RPMI7951 (cell line): Measurements from ENCODE around the gene VIP. TPM values are rescaled to one million over a fixed set of nuclear protein-coding genes. Genes with fewer than 3 reads are reported as not detected.
"Not testable (repeated sequence)": the region's sequence is repeated elsewhere in the genome, so short reads cannot be mapped to it uniquely, and the experiment has no call there.

Experiments
- DNase-seq: peaks from one replicate; pipeline ENCODE4 v3.0.0-alpha.2; 2012; ENCODE audit warnings: low read depth
- total RNA-seq: library from RNA; depleted of rRNA; stranded (reverse); fragments of >200 nt; shearing (Covaris generic); gene quantifications from 2 replicates; pipeline ENCODE4 v1.2.3, GENCODE V29; 2014; rRNA removed

Gene VIP
- total RNA-seq: not detected in 2 replicates

DNA sequence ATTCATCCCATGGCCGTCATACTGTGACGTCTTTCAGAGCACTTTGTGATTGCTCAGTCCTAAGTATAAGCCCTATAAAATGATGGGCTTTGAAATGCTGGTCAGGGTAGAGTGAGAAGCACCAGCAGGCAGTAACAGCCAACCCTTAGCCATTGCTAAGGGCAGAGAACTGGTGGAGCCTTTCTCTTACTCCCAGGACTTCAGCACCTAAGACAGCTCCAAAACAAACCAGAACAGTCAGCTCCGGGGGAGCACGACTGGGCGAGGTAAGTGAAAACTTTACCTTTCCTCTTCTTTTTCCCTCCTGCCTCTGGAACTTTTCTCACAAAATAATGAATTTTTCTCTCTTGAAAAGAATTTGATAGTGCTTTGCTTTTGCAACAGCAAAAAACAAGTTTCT lies at the start of gene VIP:
Gene VIP (plus strand): TSS at position 104 of the 400 bp plus-strand sequence. CDS start 1,381 bp downstream, outside the sequence.
- peak; percentile 43 for DNase-seq

DNA sequence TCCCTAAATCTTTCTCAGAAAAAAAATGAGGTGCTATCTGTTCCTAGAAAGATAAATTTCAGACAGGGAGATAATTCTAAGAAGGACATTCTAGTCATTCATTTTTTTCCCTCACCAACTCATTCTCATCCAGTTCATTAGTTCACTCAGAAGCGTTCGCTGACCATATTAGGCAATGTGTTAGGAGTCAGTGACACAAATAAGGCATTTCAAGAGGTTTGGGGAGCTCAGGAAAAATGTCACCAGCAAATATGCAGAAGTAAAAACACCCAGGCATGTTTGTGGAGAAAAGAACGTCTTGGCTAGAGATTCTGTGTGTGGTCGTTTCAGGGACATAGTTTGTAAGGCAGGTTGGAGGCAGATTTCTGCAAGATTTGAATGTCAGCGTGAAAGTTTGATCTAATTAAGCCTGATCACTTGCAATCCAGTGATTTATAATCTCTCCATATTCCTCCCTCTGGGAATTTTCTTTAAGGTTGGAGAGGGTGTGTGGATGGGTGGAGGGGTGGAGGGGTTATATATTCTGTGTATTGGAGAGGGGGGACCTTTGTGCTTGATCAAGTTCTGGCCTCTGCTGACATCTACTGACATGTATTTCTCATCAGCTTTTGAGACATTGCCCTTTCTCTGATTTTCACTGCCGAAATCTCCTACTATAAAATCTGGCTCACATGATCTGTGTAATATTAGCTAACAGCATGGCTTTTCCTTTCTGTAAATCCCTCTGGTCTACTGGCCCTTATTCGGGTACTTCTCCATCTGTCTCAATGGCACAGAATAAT lies 49.3 kb upstream of the VIP start:
- DNase-seq: peak; percentile 38

DNA sequence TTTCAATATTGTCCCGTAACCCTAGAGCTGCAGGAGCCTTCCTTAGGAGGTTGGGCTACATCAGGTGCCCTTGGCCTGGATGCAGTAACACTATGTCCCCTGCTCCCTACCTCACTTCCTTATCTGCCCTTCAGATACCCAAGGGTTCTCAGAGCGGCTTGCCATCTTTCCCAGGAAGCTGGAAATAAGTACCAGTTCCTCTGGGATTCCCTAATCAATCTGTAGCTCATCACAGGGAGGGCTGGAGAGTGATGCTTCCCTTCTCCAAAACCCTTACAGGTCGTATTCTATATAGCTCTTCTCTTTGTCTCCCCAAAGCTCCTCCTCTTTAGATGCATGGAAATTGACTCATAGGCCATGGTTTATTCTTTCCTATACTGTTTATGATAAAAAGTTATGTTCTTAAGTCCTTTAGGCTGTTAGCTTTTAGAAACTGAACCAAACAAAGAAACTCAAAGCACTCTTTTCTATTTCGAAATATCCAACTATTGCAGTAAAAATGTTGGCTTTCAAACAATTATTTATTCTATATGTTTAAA lies 48.7 kb upstream of the VIP start:
- no peak for DNase-seq

DNA sequence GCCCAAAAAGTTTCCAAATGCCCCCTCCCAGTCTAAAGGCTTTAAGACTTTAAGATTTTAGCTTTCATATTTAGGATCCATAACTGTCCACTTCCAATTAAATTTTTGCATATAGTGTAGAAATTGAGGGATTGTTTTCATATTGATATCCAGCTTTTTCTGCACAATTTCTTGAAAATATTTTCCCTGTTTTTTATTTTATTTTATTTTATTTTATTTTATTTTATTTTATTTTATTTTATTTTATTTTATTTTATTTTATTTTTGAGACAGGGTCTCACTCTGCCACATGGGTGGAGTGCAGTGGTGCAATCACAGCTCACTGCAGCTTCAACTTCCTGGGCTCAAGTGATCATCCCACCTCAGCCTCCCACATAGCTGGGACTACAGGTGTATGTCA lies 46.8 kb upstream of the VIP start:
- DNase-seq: not testable (repeated sequence)

DNA sequence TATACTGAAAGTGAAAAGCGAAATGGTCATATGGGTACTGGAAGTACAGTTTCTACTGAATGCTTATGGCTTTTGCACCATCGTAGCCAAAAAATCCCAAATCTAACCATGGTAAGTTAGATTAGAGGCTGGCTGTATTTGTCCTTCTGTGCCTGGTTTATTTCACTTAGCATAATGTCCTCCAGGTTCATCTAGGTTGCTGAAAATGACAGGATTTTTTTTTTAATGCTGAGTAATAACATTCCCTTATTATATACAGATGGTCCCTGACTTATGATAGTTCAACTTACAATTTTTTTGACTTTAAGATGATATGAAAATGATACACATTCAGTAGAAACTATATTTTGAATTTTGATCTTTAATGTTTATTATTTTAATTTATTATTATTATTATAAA lies 45.3 kb upstream of the VIP start:
- DNase-seq: no peak

DNA sequence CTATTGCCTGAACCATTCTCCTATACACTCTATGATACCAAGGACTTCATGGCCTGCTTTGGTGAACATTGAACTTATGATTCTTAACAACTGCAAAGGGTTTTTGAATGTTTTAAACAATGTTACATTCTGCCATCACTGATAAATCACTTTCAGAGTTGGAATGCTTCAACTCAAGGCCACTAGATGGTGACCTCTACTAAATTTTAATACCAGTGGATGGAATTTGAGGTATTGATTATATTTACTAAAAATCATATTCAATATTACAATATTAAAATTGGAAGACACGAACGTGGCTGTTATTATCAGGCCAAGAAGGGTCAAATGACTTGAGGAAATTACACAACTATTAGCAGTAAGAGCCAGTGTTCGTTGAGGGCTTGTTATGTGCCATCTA lies 34.3 kb upstream of the VIP start:
- DNase-seq: no peak

DNA sequence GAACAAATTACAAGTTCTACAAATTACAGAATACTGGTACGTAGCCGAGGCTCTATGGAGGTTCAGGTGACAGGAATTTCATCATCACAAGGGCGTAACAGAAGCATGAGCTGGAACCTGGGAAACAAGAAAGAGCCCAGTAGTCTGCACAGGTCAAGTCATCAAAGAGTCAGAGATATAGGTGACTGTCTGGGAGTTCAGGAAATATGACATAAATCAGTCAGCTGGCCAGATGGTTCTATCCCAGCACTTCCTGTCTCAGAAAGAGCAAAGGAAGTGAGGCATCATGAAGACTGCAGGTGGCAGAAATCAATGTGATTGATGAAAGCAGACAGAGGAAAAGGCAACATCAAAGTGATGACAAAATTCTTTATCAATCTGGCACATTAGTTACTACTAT lies 29.6 kb upstream of the VIP start:
- DNase-seq: peak; percentile 20

DNA sequence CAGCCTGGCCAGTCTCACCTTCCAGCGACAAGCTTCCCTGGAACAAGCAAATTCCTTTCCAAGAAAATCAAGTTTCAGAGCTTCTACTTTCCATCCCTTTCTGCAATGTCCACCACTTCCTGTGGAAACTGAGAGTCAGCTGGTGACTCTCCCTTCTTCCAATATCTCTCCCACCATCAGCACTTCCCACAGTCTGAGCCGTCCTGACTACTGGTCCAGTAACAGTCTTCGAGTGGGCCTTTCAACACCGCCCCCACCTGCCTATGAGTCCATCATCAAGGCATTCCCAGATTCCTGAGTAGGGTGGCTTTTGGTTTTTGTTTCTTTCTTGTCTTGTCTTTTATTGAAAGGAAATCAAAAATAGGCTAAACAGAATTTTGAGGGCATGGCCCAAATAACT lies 28.6 kb upstream of the VIP start:
- peak; percentile 41 for DNase-seq

DNA sequence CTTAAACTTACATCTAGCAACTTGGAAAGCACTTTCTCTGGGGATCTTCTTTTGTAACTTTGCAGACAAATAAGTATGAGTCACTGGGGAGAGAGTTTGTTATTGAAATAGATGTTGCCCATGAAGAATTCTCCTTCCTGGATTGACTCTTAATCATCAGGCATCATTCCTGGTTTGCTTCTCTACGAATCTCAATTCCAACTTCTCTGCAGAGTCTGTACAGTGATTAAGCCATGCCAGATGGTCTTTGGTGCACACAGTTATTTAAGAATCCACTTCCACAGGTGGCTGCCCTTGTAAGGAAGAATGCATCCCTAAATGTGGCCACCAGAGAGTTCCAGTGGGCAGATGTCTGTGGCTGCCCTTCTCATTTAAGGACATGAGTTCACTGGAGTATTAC lies 27.2 kb upstream of the VIP start:
- peak; percentile 70 for DNase-seq

DNA sequence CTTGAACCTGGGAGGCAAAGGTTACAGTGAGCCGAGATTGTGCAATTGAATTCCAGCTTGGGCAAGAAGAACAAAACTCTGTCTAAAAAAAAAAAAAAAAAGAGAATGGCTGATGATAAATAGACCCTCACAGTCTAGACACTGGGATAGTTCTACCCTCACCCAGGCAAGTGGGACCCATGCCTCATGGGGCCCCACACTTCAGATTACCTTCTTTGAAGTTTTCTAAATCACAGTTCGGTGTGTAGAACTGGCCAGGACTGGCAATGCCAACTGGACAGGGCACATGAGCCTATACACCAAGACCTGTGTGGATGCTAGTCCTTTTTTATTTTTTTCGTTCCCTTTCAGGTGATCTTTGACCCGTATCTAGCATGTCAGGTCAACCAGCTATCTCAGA lies 24.3 kb upstream of the VIP start:
- no peak for DNase-seq

DNA sequence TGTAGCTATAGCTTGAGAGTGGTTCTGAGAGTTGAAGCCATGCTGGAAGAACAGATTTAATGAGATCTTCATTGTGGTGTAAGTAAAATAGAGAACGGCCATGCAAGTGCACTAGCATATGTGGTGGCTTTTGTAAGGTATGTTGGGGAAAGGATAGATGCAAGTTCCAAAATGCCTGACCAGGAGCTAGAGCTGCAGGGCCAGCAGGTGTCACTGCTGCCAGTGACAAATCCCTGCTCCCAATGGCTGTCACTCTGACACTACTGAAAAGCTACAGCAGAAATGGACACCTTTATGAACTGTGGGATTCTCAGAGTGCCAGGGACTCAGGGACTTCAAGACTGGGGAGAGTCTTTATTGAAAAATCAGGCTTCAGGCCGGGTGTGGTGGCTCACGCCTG lies 23.1 kb upstream of the VIP start:
- DNase-seq: no peak

DNA sequence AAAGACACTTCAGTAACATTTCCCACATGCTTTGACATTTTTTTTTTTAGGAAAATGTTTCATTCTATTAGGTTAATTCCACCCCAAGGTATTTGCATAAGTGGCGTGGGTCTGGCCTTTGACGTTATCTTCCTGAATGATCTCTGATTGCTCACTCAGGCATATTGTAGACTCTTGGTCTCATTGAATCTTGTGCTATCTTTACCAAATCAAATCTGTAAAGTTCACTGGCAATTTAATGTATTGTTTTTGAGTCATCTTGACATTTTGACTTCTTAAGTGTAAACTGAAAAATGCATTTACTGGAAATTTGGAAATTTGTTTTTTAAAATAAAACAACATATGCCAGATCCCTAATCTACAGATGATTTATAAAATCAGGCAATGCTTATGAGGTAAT lies 16.0 kb upstream of the VIP start:
- DNase-seq: no peak

DNA sequence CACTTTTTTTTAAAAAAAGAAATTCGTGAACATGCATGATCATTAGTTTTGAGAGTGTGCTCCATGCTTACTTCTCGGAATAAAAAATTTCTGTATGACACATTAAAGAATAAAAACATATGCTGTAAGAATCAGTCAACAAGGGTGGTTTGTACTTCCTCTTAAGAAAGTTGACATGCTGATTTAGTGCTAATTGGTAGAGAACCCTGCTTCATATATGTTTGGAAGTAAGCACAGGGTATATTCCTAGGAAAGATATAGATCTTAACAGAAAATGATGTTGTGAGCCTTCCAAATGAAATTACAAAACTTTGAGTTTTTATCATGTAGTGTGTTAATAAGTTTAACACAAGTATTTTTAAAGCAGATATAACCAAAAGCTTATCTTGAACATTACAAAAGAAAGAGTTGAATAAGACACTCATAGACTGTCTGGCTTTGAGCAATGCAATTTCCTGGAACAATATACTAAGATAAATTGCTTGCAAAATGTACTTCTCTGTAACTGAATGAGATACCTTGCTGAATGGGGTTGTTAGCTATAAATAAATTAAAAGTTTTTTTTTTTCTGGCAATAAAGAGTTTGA lies 13.8 kb upstream of the VIP start:
- DNase-seq: no peak

DNA sequence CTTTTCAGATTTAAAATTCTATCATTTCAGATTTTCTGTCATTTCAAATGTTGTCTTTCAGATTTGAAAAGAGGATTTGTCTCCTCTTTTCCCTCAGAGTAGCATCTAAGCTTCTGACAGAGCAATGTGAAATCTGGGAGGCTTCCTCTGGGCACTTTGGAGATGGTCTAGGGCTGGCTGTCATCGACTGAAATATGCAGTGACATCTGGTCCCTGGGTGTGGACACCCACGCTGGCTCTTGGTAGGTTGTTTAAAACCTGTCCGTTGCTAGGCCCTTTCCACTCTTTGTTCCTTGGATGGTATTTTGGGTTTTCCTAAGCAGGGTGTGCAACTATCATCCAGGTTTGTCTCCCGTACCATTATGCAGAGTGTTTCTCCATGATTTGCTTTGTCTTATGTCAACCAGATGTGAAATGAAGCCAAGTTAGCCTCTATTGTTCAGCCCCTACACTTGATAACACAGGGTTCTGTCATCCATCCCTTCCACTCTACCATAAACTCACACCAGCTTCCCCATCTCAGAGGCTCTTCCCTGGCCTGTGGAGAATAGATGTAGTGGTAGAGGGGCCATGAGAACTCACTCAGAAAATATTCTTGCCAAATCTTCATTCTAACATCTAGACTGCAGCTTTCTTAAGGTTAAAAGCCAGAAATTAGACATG lies 5.0 kb upstream of the VIP start:
- no peak for DNase-seq

DNA sequence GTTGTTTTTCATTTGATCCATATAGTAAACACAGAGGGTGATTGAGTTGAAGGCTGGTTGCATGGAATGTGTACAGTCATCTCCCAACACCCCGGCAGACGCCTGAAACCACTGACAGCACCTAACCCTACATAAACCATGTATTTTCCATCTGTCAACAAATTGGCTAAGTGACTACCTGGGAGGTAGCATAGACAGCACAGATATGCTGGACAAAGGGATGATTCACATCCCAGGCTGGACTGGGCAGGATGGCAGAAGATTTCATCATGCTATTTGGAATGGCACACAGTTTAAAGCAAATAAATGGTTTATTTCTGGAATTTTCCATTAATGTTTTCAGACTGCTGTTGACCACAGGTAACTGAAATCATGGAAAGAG lies 4.4 kb upstream of the VIP start:
- DNase-seq: no peak

DNA sequence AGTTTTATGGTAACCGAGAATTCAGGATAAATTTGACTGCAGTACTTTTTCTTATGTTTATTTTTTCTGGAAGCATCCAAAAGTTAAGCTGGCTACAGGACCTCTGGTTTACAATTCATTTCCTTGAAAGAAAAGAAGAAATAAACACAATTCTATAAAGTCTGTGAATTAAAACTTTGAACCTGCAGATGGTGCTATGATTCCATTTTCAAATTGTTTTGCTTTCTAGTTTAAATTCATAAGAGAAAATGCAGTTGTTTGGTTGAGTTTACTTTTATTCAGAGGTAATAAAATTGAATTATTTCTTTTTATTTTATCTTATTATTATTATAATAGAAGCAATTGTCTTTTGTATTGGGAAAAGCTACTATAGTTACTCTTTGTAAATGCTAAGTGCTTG lies 1.8 kb upstream of the VIP start:
- no peak for DNase-seq

DNA sequence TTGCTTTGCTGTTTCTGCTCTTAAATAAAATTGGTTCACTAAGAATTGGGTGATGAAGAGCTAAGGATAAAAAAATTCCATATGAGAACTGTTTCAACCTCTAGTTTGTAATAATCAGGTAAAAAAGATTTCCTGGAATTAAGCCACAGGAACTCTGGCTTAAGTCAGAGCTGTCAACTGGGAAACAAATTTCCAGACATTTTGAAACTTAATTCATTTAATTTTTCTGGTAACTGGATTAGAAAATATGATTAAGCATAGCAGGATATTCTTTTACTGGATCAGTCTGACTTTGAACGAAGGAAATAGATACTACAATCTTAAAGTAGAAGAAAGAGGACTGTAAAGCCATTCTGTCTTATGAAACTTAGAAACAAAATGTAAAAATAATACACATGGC lies 1.3 kb upstream of the VIP start:
- DNase-seq: no peak

DNA sequence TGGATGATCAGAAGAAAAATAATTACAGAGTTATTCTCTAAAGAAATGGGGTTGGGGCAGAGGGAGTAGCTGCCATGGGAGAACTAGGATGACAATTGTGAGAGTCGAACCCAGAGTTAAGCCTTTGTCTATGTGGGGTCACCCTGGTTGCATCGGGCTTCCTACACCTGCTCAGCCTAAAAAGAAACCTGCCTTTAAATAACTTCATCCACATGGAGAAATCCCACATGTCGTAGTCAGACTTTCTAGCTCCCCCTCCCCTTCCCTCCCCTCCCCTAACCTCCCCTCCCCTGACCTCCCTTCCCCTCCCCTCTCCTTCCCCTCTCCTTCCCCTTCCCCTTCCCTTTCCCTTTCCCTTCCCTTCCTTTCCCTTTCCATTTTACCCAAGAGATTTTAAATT lies 14.7 kb downstream of the VIP start:
- no peak for DNase-seq

DNA sequence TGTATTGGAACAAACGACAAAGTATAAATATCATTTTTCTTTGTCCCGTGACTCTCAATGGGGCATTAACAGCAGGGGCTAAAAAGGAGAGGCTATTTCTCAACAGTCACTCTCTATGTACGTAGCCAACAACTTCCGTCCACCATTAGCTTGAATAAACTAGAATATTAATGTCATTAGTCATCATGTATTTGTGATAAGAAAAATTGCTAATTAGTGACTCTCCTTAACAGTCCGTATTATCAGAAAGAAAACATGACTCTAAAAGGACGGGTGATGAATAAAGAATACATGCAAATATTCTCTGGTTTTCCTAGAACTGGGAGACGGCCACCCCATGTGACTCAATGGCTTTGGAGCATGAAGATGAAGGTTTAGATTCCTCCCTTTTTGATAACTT lies 18.6 kb downstream of the VIP start:
- DNase-seq: no peak

DNA sequence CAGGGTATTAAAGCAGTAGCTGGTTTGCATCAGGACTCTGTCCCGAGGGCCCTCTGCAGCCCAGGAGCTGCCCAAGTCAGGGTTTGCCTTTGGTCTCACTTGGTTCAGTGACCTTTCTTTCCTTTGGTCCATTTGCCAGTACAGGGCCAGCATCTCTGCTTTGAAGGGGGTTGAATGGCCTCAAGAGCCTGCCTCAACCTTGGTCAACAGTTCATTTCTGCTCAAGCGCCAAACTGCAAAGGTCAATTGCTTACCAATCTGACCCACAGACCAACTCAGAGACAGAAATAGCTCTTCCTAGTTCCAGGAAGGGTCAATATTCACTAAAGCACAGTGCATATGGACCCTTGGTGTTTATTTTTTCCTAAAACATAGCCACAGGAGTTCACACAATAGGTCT lies 19.4 kb downstream of the VIP start:
- DNase-seq: no peak

DNA sequence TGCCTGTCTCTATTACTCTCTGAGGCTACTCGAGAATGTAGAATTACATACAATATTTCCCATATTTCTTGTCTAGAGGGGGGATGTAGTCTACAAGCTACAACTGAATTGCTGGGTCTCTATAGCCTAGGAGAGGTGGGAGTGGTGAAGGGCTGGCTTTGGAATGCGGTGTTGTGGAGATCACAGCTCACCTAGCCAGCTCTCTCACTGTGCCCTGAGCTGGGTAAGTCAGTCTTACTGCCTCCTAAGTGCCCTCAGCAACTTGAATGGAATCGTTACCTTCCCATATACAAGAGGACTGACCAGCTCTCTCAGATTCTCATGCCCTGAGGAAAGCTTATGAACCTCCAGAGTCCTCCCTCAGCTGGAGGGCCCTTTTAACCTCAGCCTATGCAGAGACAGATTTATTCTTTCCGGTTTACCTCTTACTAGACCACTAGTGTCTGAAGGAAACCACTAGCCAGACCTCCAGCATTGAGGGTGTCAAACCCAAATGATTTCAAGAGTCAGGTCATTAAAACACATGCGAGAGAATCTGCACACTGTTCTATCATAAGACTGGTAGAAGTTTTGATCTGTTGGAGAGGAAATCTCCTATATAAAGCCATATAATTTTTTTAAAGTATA lies 20.6 kb downstream of the VIP start:
- DNase-seq: no peak

DNA sequence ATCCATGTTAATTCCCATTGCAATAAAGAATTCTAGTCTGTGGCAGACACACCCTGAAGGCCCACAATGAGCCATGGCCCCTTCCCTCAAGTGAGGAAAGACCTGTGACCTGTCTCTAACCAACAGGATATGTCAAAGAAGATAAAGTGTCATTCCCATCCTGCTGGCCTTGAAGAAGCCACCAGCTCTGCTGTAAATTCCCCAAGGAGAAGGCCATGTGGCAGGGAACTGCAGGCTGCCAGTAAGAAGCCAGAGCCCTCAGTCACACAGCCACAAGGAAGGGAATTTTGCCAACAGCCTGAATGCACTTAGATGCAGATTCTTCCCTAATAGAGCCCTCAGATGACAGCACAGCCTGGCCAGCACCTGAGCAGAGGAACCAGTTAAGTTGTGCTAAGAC lies 24.8 kb downstream of the VIP start:
- no peak for DNase-seq

DNA sequence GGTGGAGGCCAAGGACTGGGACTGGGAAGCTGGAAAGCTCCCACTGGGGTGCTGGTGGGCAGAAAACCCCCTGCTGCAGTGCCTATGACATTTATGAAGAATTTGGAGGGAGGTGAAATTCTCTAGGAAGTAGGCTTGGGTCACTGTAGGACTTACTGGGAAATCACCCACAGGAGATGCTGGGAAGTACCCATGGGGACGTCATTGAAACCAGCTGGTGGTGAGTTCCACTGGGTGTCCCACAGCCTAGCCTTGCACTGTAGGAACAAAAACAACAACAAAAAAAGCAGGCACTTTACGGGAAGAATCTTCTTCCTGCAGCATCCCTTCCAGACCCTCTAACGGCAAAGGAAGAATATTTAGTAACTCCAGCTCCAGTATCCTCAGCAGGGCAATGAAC lies 26.2 kb downstream of the VIP start:
- no peak for DNase-seq
